Adipose tissue (tissue), 3 donors: ENCODE data around the gene ADGRG6. TPM values are rescaled to one million over a fixed set of nuclear protein-coding genes. Genes with fewer than 3 reads are reported as not detected.

ENCODE experiments used
- H3K27ac ChIP-seq: one replicate; pipeline ENCODE4 v1.5.1; 2013; ENCODE audit warnings: low read depth, low read length
- WGBS, 3 donors: extraction: QIAGEN DNeasy Blood & Tissue Kit; methylation state at CpG; one replicate each; pipeline ENCODE4 v1.1.7; 2013; 5-methylcytosine and 5-hydroxymethylcytosine counted together
- polyA plus RNA-seq, 3 donors: library from polyadenylated mRNA; stranded (reverse); fragments of 200-250 nt; gene quantifications; one replicate each; pipeline ENCODE4 v1.2.3, GENCODE V29; 2013
- donor health status: healthy with polysubstance abuse.
- donor health status: Bipolar disorder and iron deficiency.
- donor health status: healthy.

ADGRG6 gene
- polyA plus RNA-seq, 3 donors = 1.3 to 2.8 (median 1.9) TPM

DNA sequence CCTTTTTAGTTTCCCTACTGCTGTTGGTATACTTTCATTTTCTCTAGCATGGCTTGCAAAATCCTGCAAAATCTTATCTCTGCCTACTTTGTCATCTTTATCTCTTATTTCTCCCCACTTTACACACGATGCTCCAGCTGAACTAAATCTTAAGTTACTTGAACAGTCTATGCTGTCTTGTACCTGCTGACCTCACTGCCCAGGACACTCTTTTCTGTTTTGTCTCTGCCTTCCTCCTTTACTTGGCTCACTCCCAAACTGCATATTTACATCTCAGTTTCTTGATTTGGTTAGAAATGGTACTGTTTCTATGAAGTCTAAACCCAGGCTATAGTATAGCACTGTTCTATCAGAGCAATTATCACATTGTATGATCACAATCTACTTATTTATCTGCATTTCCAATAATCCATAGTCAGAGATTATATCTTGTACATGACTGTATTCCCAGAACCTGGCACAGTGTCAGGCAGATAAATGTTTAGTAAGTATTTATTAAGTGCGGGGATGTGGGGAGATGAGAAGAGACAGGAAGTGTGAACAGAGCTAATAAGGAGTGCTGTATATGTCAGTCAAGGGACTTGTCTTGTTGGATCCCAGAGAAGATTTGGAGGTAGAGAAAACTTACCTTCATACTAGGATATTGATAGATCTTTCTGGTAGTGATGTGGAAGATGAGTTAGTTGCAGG lies 57.6 kb downstream of the ADGRG6 start:
- no peak overlapping the region for H3K27ac ChIP-seq
- 26 to 34% (median 29%) methylated on average over 2 of the region's 2 CpGs for WGBS, 3 donors

DNA sequence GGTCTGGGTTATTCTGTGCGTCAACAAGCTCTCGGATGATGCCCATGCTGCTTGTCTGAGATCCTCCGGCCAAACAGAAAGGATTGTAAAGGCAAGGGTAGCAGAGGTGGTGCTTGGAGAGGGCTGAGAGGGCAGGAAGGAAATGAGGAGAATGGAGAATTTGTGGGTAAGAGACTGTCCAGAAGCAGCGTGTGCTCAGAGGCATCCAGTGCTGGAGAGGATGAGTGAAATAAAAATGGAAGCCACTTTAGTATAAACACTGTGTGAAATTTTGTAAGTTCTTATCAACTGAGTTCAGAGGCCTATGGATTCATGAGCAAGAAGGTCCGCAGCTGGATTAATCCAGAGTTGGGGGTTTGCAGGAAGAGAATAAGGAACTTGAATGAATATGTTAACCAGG lies 59.5 kb downstream of the ADGRG6 start:
- WGBS, 3 donors = 85 to 93% (median 86%) methylated on average over 5 of the region's 5 CpGs
- no peak overlapping the region for H3K27ac ChIP-seq

- WGBS, 3 donors = 63 to 67% (median 63%) methylated on average over 8 of the region's 8 CpGs
- no peak overlapping the region for H3K27ac ChIP-seq
Observed at GRCh38 chr6:142361779-142362750, 60.3 kb downstream of the ADGRG6 start.

- H3K27ac ChIP-seq = no peak overlapping the region
- 76 to 93% (median 92%) methylated on average over 3 of the region's 3 CpGs for whole genome bisulfite sequencing, 3 donors
Observed at GRCh38 chr6:142367061-142367460, 65.3 kb downstream of the ADGRG6 start.

DNA sequence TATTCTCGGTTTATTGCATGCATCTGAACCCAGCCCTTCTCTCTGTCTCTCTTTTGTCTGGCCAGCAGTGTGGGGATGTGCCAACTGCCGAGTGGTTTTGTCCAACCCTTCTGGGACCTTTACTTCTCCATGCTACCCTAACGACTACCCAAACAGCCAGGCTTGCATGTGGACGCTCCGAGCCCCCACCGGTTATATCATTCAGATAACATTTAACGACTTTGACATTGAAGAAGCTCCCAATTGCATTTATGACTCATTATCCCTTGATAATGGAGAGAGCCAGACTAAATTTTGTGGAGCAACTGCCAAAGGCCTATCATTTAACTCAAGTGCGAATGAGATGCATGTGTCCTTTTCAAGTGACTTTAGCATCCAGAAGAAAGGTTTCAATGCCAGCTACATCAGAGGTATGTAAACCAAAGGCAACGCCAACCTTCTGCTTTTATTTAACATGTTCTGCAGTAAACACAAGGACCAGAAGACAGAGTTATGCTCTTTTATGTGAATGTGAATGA lies 65.8 kb downstream of the ADGRG6 start:
- no peak overlapping the region for H3K27ac ChIP-seq
- 57 to 80% (median 69%) methylated on average over 9 of the region's 9 CpGs for WGBS, 3 donors

GRCh38 chr6:142369266-142369665 lies 67.5 kb downstream of the ADGRG6 start:
- WGBS, 3 donors = 74 to 100% (median 94%) methylated on average over 1 of the region's 1 CpG
- no peak overlapping the region for H3K27ac ChIP-seq

DNA sequence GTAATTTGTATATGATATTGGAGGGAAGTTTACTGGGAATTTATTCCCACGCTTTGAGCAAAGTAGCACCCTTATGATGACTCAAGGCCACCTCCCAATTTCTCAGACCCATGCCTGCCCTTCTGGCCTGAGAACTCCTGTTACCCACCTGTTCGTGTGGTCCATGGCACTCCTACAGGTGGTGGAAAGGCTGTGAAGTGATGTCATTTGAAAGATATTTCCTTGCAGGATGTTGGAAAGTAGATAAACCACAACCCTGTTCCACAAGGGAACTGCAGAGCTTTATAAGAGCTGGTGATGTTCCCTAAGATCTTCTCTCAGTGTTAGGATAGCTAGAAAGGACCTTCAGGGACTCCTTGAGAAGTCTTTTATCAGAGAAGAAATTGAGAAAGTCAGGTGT lies 70.5 kb downstream of the ADGRG6 start:
- H3K27ac ChIP-seq = no peak overlapping the region

GRCh38 chr6:142373268-142374090 lies 71.7 kb downstream of the ADGRG6 start:
- WGBS, 3 donors = 84 to 96% (median 96%) methylated on average over 2 of the region's 2 CpGs
- H3K27ac ChIP-seq = no peak overlapping the region

More for the DNA sequence above, 70.5 kb downstream of the ADGRG6 start:
- WGBS, 3 donors = 65 to 74% (median 70%) methylated on average over 2 of the region's 2 CpGs

- WGBS, 3 donors = 87 to 90% (median 89%) methylated on average over 4 of the region's 4 CpGs
- no peak overlapping the region for H3K27ac ChIP-seq
Observed at GRCh38 chr6:142374091-142374770, 72.4 kb downstream of the ADGRG6 start.

GRCh38 chr6:142374965-142375733 lies 73.3 kb downstream of the ADGRG6 start:
- H3K27ac ChIP-seq = no peak overlapping the region
- WGBS, 3 donors = 40 to 60% (median 41%) methylated on average over 4 of the region's 4 CpGs

DNA sequence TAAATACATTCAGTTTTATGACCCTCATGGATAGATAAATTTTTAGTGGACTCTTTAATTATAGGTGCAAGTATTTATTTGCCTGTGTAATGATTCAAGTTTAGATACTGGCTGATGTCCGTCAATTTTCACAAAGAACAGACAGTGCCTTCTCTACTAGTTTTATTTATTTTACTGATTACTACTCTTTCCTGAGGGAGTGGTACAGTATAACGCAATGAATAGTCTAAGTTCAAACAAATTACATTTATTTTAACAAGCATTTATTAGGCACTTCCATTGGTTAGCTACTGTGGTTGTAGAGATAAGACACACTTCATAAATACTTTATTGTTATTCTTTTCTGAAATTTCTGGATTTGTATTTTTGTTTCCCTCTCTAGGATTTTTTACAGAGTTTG lies 74.3 kb downstream of the ADGRG6 start:
- no peak overlapping the region for H3K27ac ChIP-seq
- 53 to 80% (median 70%) methylated on average over 2 of the region's 2 CpGs for WGBS, 3 donors

- WGBS, 3 donors = 56 to 62% (median 59%) methylated on average over 7 of the region's 7 CpGs
- H3K27ac ChIP-seq = no peak overlapping the region
Observed at GRCh38 chr6:142376800-142377496, 75.1 kb downstream of the ADGRG6 start.

DNA sequence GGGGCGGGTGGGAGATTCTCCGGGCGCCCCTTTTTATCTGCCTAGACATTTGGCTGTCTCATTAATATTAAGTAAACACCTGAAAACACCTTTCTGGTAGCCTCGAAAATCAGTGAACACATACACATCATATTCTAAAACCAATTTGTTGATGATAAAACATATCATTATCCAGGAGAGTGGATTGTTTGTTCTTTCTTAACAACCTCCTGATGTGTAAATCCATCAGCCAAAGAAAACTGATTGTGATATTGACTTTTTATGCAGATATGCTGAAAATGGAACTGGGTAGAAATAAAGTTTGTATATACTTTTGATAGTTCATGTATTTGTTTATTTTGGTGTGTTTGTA lies 75.7 kb downstream of the ADGRG6 start:
- 47 to 92% (median 81%) methylated on average over 4 of the region's 4 CpGs for WGBS, 3 donors
- no peak overlapping the region for H3K27ac ChIP-seq

DNA sequence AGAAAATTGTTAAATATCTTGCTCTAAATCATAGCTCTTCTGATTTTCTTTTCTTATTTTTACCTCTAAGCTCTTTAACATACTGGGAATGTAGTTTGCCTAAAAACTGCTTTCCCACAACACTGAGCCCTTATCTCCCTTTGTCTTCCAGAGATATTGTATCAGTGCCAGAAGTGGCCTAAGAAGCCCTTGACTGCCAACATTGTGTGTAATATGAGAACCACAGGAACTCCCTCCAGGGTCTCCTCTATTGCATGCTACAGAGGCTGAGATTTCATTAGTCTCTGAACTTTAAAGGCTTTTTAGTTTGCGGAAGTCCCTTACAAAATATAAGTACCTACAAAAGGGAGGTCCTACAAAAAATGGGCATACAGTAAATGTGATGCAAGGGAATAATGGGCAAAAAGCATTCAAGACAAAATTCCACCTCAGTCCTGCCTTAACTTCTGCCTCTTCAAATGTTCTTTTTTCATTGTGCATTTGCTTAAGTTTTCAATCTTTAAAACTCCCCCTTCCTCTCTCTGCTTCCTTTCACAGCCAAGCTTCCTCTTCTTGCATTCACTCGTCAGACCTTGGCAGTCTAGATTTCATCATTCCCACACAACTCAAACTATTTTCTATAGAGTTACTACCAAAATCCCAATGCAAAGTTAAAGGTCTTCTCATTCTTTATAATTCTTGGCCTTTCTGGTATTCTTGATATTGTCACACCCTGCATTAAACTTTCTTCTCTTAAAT lies 76.5 kb downstream of the ADGRG6 start:
- WGBS, 3 donors = 8 to 66% (median 8%) methylated on average over 2 of the region's 2 CpGs
- H3K27ac ChIP-seq = no peak overlapping the region

- 50 to 81% (median 59%) methylated on average over 4 of the region's 4 CpGs for WGBS, 3 donors
- no peak overlapping the region for H3K27ac ChIP-seq
Observed at GRCh38 chr6:142380626-142381025, 78.8 kb downstream of the ADGRG6 start.

DNA sequence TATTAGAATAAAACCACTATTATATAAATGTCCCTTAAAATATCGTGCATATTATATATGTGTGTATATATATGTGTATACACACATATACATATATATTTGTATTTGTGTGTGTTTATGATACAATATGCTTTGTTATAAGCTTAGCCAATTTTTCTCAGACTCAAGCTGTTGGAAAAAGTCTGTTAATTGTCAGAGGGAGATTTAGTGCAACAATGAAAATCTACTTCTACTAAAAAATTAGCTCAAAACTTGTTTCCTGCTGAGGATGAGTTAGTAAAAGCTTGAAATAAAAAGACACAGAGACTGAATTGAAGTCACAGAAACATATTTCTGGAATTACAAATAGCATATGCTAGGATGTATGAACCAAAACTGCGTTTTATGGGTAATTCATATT lies 79.4 kb downstream of the ADGRG6 start:
- H3K27ac ChIP-seq = no peak overlapping the region
- WGBS, 3 donors = 54 to 81% (median 70%) methylated on average over 2 of the region's 2 CpGs
